ENCODE measurements around the gene TGFBR2. TPM values are rescaled to one million over a fixed set of nuclear protein-coding genes. Genes with fewer than 3 reads are reported as not detected.

The TGFBR2 gene
- total RNA-seq, 4 donors from 2014 or later = 95.3 to 255 (median 211) TPM

- intact Hi-C loops (cut with DNase I; ENCODE audit: low total_unique reads) = no loop called here
- Histone ChIP-seq H3K27ac (peak overlapping the region in 1 of 2 donors; percentile 22), H3K4me1 (peaks cover 16 to 27% of the 10 kb centered on the region in 2 donors), H3K36me3 (no peaks in the 10 kb centered on the region), H3K9me3 (no peaks in the 10 kb centered on the region), H3K27me3 (no peaks in the 10 kb centered on the region), H3K4me3 (no peak overlapping the region)
- no peak for DNase-seq
- no peak for TF ChIP-seq POLR2A (IDR thresholded peaks at IDR 0.05)
- TF ChIP-seq, protein P1, sequence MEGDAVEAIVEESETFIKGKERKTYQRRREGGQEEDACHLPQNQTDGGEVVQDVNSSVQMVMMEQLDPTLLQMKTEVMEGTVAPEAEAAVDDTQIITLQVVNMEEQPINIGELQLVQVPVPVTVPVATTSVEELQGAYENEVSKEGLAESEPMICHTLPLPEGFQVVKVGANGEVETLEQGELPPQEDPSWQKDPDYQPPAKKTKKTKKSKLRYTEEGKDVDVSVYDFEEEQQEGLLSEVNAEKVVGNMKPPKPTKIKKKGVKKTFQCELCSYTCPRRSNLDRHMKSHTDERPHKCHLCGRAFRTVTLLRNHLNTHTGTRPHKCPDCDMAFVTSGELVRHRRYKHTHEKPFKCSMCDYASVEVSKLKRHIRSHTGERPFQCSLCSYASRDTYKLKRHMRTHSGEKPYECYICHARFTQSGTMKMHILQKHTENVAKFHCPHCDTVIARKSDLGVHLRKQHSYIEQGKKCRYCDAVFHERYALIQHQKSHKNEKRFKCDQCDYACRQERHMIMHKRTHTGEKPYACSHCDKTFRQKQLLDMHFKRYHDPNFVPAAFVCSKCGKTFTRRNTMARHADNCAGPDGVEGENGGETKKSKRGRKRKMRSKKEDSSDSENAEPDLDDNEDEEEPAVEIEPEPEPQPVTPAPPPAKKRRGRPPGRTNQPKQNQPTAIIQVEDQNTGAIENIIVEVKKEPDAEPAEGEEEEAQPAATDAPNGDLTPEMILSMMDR (IDR thresholded peaks at IDR 0.05) = no peak
Observed at GRCh38 chr3:30634761-30635735, 28.6 kb downstream of the TGFBR2 start.

GRCh38 chr3:30637310-30638219 lies 31.2 kb downstream of the TGFBR2 start:
- intact Hi-C loops (cut with DNase I; ENCODE audit: low total_unique reads) = no loop called here
- no peaks in the 10 kb centered on the region for H3K9me3 ChIP-seq
- no peak overlapping the region for H3K27ac ChIP-seq

GRCh38 chr3:30638685-30639412 lies 32.4 kb downstream of the TGFBR2 start:
- no peak overlapping the region for H3K4me3 ChIP-seq
- peak overlapping the region in 1 of 2 donors; percentile 48 for H3K27ac ChIP-seq
- no peaks in the 10 kb centered on the region for H3K36me3 ChIP-seq
- H3K4me1 ChIP-seq = peaks cover 16 to 29% of the 10 kb centered on the region in 2 donors
- no peak for TF ChIP-seq POLR2A (IDR thresholded peaks at IDR 0.05)
- TF ChIP-seq, protein P1 (IDR thresholded peaks at IDR 0.05) = no peak
- no peak for DNase-seq
- no peaks in the 10 kb centered on the region for H3K27me3 ChIP-seq
- no peaks in the 10 kb centered on the region for H3K9me3 ChIP-seq
- intact Hi-C loops (cut with DNase I; ENCODE audit: low total_unique reads) = no loop called here

More at GRCh38 chr3:30637310-30638219, 31.2 kb downstream of the TGFBR2 start:
- Histone ChIP-seq H3K4me3 (no peak overlapping the region), H3K27me3 (no peaks in the 10 kb centered on the region), H3K36me3 (no peaks in the 10 kb centered on the region), H3K4me1 (peaks cover 16 to 24% of the 10 kb centered on the region in 2 donors)
- TF ChIP-seq, protein P1 (IDR thresholded peaks at IDR 0.05) = no peak
- TF ChIP-seq POLR2A (IDR thresholded peaks at IDR 0.05) = no peak
- no peak for DNase-seq

GRCh38 chr3:30639937-30640336 lies 33.5 kb downstream of the TGFBR2 start:
- TF ChIP-seq, protein P1 (IDR thresholded peaks at IDR 0.05) = no peak
- TF ChIP-seq POLR2A (IDR thresholded peaks at IDR 0.05) = no peak
- H3K27me3 ChIP-seq = no peaks in the 10 kb centered on the region
- no peak overlapping the region for H3K4me3 ChIP-seq
- intact Hi-C loops (cut with DNase I; ENCODE audit: low total_unique reads) = no loop called here
- H3K27ac ChIP-seq = no peak overlapping the region
- H3K4me1 ChIP-seq = peaks cover 12 to 29% of the 10 kb centered on the region in 2 donors
- H3K36me3 ChIP-seq = no peaks in the 10 kb centered on the region
- no peak for DNase-seq
- H3K9me3 ChIP-seq = no peaks in the 10 kb centered on the region

Data from uterus (tissue), 4 donors.